Peyer's patch (tissue), 4 donors: Measurements from ENCODE around the gene BNIP5. TPM values are rescaled to one million over a fixed set of nuclear protein-coding genes. Genes with fewer than 3 reads are reported as not detected.

Experiments
- DNase-seq, 3 donors: peaks; one replicate each; pipeline ENCODE4 v3.0.0-alpha.2; 2017 to 2019
- H3K27ac ChIP-seq, 4 donors: fragments of 200-600 bp; sonication (generic); one replicate each; pipeline ENCODE4 v1.5.1; 2016 to 2019
- H3K27me3 ChIP-seq, 2 donors: fragments of 200-600 bp; sonication (generic); one replicate each; pipeline ENCODE4 v1.5.1; 2019
- H3K36me3 ChIP-seq, 3 donors: fragments of 200-600 bp; sonication (generic); one replicate each; pipeline ENCODE4 v1.5.1; 2016 to 2019
- H3K4me1 ChIP-seq, 4 donors: fragments of 200-600 bp; sonication (generic); one replicate each; pipeline ENCODE4 v1.5.1; 2016 to 2019
- H3K4me3 ChIP-seq, 4 donors: fragments of 200-600 bp; sonication (generic); 1 replicate in 3 of 4; 2 replicates in 1 of 4; pipeline ENCODE4 v1.5.1; 2016 to 2019; ENCODE audit warnings: mild to moderate bottlenecking in 1 of 4
- H3K9me3 ChIP-seq, 4 donors: fragments of 200-600 bp; sonication (generic); one replicate each; pipeline ENCODE4 v1.5.1; 2016 to 2019; ENCODE audit warnings: mild to moderate bottlenecking in 1 of 4
- POLR2A ChIP-seq, 2 donors: fragments of 450-650 bp; IDR thresholded peaks; one replicate each; pipeline ENCODE4 v1.5.1; 2017; ENCODE audit warnings: antibody characterized with exemption in 2 of 2, mild to moderate bottlenecking in 2 of 2, moderate library complexity in 2 of 2
- total RNA-seq, 4 donors: library from RNA; depleted of rRNA; stranded (reverse); fragments of >200 nt; gene quantifications; one replicate each; pipeline ENCODE4 v1.1.0, GENCODE V29; 2016
- TF ChIP-seq, protein P1 (sequence below), 6 experiments: fragments of 450-650 bp in 4 of 6; fragments of 200-600 bp in 2 of 6; sonication (generic) in 1 of 6; IDR thresholded peaks; one replicate each; pipeline ENCODE4 v1.5.1; 2017 to 2019; ENCODE audit warnings: antibody characterized with exemption in 6 of 6, mild to moderate bottlenecking in 3 of 6, moderate library complexity in 1 of 6

BNIP5 gene
- total RNA-seq, 4 donors from 2014 or later: 9.1 to 35.4 (median 25.3) TPM

DNA sequence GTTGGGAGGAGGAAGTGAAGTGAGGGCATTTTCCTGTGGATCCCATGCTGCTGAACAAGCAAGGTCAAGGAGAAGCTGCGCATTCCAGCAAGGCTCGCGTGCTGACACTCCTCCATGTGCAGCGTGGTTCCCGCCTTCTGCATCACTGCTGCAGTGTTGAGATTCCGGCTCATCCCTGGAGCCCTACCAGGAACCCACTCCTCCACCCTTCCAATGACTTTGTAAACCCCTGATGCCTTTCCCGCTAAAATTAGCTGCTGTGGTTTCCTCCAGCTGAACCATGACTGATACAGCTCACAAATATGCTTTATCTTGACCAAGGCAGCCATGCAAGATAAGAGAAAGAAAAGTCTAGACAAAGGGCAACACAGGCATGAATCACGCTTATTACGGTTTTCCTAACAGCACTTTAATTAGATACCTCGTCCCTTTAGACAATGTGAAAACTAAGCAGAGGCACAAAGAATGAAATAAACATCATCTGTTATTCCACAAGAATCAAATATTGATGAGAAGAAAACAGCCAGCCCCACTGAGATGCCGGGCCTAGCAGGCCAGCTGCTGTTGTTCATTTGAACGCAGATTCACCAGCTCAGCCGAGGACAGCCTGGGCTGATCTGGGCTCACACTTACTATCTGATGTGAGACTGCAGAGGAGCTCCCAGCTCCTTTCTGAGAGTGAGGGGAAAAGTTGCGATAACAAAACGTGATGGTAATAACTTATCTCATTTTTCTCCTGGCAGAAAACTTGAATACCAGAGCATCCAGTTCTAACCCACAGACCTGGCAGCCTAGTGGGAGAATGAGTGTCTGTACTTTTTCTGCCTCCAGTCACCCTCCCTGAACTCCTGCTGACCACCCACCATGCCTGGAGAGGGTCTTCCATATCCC, 14.2 kb upstream of the BNIP5 start:
- TF ChIP-seq POLR2A (IDR thresholded peaks at IDR 0.05): no peak
- TF ChIP-seq, protein P1, sequence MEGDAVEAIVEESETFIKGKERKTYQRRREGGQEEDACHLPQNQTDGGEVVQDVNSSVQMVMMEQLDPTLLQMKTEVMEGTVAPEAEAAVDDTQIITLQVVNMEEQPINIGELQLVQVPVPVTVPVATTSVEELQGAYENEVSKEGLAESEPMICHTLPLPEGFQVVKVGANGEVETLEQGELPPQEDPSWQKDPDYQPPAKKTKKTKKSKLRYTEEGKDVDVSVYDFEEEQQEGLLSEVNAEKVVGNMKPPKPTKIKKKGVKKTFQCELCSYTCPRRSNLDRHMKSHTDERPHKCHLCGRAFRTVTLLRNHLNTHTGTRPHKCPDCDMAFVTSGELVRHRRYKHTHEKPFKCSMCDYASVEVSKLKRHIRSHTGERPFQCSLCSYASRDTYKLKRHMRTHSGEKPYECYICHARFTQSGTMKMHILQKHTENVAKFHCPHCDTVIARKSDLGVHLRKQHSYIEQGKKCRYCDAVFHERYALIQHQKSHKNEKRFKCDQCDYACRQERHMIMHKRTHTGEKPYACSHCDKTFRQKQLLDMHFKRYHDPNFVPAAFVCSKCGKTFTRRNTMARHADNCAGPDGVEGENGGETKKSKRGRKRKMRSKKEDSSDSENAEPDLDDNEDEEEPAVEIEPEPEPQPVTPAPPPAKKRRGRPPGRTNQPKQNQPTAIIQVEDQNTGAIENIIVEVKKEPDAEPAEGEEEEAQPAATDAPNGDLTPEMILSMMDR (IDR thresholded peaks at IDR 0.05): no peak
- Histone ChIP-seq H3K4me1 (peaks cover 0 to 19% (median 2%) of the 10 kb centered on the region in 4 donors), H3K27ac (peak overlapping the region in 2 of 4 donors; percentile 39 to 72), H3K4me3 (no peak overlapping the region), H3K36me3 (no peaks in the 10 kb centered on the region), H3K27me3 (no peaks in the 10 kb centered on the region), H3K9me3 (no peaks in the 10 kb centered on the region)
- DNase-seq: no peak

DNA sequence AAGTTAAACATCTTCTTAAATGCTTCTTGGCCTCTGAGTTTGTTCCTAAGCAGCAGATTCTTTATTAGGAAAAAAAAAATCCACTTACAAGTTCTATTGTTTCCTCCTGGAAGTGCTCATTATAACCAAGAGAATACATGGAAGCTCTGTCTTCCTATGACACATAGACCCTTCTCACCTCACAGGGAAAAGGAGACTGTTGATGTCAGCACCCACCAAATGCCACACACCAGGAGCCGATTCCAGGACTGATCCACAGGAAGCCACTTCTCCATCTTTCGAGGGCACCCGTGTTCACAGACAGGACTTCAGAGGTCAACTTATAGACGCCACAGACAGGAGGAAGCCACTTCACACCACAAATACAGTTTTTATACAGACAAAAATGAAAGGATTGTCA, 13.4 kb upstream of the BNIP5 start:
- Histone ChIP-seq H3K4me1 (peaks cover 0 to 19% (median 2%) of the 10 kb centered on the region in 4 donors), H3K27ac (peak overlapping the region in 2 of 4 donors; percentile 39 to 72), H3K36me3 (no peaks in the 10 kb centered on the region), H3K27me3 (no peaks in the 10 kb centered on the region), H3K4me3 (no peak overlapping the region), H3K9me3 (no peaks in the 10 kb centered on the region)
- no peak for TF ChIP-seq POLR2A (IDR thresholded peaks at IDR 0.05)
- TF ChIP-seq, protein P1 (IDR thresholded peaks at IDR 0.05): no peak
- DNase-seq: no peak

DNA sequence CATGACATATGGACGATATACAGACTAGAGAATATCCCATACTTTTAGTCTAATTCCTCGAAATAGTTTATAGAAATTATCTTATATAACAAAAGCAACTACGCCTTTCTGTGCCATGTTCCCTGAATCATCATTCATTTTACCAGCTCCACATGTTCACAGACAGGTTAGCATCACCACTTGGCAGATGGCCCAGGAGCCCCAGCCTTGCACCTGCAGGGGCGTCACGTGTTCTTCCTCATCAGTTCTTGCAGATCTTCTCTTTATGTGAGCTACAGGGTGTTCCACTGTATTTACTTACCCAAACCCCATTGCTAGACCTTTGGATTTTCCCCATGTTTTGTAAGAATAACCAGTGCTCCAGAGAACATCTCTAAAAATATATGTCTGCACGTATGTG, 12.6 kb upstream of the BNIP5 start:
- TF ChIP-seq POLR2A (IDR thresholded peaks at IDR 0.05): no peak
- TF ChIP-seq, protein P1 (IDR thresholded peaks at IDR 0.05): no peak

DNA sequence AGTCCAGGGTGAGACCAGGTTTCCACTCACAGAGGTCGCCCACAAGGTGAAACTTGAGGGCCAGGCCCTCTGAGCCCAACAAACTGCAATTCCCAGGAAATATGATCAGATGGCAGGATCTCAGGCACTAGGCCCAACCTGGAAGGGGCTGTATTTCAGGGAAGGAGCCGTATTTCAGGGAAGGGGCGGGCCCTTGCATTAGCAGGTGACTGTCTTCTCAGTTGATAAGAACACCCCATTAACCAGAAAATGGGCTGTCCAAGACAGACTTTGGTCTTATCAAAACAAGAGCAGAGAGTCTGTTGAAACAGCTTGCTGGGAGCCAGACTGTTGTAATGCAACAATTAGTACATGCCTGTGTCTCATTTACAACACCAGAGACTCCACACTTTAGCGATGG, 10.9 kb upstream of the BNIP5 start:
- peak overlapping the region in 2 of 4 donors; percentile 46 to 68 for H3K27ac ChIP-seq
- H3K4me1 ChIP-seq: peaks cover 0 to 19% (median 2%) of the 10 kb centered on the region in 4 donors
- no peaks in the 10 kb centered on the region for H3K9me3 ChIP-seq
- DNase-seq: no peak
- TF ChIP-seq POLR2A (IDR thresholded peaks at IDR 0.05): no peak
- TF ChIP-seq, protein P1 (IDR thresholded peaks at IDR 0.05): no peak
- H3K4me3 ChIP-seq: no peak overlapping the region
- no peaks in the 10 kb centered on the region for H3K36me3 ChIP-seq
- H3K27me3 ChIP-seq: no peaks in the 10 kb centered on the region

More for the DNA sequence above, 12.6 kb upstream of the BNIP5 start:
- Histone ChIP-seq H3K36me3 (no peaks in the 10 kb centered on the region), H3K27ac (no peak overlapping the region), H3K27me3 (no peaks in the 10 kb centered on the region), H3K9me3 (no peaks in the 10 kb centered on the region), H3K4me1 (peaks cover 0 to 19% (median 2%) of the 10 kb centered on the region in 4 donors), H3K4me3 (no peak overlapping the region)
- peak; percentile 28 to 86 (median 82) for DNase-seq

DNA sequence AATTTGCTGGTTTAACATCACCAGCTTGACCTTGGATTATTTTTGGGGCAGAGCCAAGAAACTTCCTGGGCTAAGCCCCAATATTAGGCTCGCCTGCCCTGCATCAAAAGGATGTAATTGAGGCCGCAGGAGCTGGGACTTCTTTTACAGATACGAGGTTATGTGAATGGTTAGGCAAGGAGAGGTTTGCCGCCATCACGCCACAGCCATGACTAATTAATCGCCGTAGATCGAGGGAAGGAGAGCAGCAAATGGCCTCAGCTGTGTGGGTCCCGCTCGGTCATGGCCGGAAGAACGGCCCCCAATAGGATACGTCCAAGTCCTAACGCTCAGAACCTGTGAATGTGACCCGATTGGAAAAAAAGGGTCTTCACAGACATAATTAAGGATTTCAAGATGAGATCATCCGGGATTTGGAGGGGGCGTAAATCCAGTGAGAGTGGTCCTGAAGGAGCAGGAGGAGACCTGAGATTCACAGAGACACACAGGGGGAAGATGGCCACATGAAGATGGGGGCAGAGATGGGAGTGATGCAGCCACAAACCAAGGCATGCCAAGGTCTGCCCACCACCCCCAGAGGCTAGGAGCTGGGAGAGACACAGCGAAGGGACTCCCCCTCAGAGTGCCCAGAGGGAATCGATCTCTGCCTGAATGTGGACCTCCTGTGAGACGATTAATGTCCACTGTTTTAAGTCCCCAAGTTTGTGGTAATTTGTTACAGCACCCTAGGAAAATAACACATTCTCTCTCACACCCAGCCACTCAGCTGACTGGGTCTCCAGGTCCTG, 10.0 kb upstream of the BNIP5 start:
- no peak for DNase-seq
- Histone ChIP-seq H3K9me3 (no peaks in the 10 kb centered on the region), H3K27me3 (no peaks in the 10 kb centered on the region), H3K27ac (peak overlapping the region in 1 of 4 donors; percentile 68), H3K4me3 (no peak overlapping the region), H3K4me1 (peaks cover 0 to 19% (median 2%) of the 10 kb centered on the region in 4 donors), H3K36me3 (no peaks in the 10 kb centered on the region)
- TF ChIP-seq, protein P1 (IDR thresholded peaks at IDR 0.05): no peak
- TF ChIP-seq POLR2A (IDR thresholded peaks at IDR 0.05): no peak
